ENCODE data around the gene LRRTM4.
"Not testable (repeated sequence)": the region's sequence is repeated elsewhere in the genome, so short reads cannot be mapped to it uniquely, and the experiment has no call there.

Gene LRRTM4

DNA sequence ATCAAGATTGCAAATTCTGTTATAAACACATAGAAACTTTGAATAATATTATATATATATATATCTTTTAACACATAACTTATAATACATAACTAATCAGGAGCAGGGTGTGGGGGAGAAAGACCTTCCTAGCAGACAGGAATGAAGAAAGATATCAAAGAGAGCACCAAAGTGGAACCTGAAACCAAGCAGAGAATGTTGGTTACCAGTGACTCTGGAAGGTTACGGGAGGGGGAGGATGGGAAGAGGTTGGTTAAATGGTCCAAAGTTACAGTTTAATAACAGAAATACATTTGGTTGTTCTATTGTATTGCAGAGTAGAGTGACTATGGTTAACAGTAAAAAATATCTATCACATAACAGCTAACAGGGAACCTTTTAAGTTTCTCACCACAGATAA, 366.7 kb downstream of the LRRTM4 start:
- Mint-ChIP-seq H3K27ac (no peak overlapping the region), H3K4me3 (no peak overlapping the region), H3K9me3 (peaks cover 41% of the 10 kb centered on the region), H3K4me1 (ENCODE audit: low read depth) (no peaks in the 10 kb centered on the region), H3K36me3 (ENCODE audit: low read depth) (no peaks in the 10 kb centered on the region), H3K27me3 (ENCODE audit: low read depth) (no peaks in the 10 kb centered on the region)
- DNase-seq (ENCODE audit: low spot score): no peak

DNA sequence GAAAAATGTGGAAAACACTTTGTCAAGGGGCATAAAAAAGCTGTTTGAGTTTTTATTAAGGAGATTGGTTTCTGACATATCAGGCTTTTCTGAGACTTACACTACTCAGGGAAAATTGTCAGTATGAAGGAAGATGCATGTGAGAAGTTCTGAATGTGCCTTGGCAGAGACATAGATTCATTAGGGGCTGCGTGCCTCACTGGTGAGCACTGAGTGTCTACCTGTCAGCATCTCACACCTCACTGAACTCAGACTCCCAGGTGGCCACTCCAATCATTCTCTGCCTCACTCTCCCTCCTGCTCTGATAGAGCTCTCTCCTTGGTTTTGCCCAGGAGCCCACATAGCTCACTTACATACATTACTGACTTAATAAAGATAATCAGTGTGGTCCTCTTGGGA, 372.6 kb downstream of the LRRTM4 start:
- peaks cover 52% of the 10 kb centered on the region for H3K9me3 Mint-ChIP-seq
- H3K36me3 Mint-ChIP-seq (ENCODE audit: low read depth): no peaks in the 10 kb centered on the region

DNA sequence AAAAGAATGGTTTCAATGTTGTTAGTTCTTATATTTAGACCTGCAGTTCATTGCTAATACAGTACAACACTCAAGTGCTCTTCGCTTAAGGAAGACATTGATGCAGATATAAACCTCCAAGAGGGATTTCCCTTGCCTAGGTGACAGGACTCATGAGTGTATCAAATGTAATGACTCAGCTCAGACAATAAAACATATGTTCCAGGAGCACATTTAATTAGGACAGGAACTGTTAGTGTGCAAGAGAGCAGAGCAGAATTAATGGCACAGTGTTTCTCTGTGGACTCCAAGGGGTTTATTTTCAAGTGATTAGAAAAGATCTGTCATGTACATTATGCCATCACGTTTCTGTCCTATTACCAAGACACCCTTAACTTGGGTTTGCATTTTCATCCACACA, 375.0 kb downstream of the LRRTM4 start:
- H3K27me3 Mint-ChIP-seq (ENCODE audit: low read depth): no peaks in the 10 kb centered on the region
- no peaks in the 10 kb centered on the region for H3K4me1 Mint-ChIP-seq (ENCODE audit: low read depth)
- DNase-seq (ENCODE audit: low spot score): no peak
- H3K36me3 Mint-ChIP-seq (ENCODE audit: low read depth): no peaks in the 10 kb centered on the region
- no peak overlapping the region for H3K4me3 Mint-ChIP-seq
- H3K27ac Mint-ChIP-seq: no peak overlapping the region
- peaks cover 55% of the 10 kb centered on the region for H3K9me3 Mint-ChIP-seq

More for the DNA sequence above, 372.6 kb downstream of the LRRTM4 start:
- no peaks in the 10 kb centered on the region for H3K27me3 Mint-ChIP-seq (ENCODE audit: low read depth)
- H3K27ac Mint-ChIP-seq: no peak overlapping the region
- H3K4me3 Mint-ChIP-seq: no peak overlapping the region
- no peak for DNase-seq (ENCODE audit: low spot score)
- H3K4me1 Mint-ChIP-seq (ENCODE audit: low read depth): no peaks in the 10 kb centered on the region

DNA sequence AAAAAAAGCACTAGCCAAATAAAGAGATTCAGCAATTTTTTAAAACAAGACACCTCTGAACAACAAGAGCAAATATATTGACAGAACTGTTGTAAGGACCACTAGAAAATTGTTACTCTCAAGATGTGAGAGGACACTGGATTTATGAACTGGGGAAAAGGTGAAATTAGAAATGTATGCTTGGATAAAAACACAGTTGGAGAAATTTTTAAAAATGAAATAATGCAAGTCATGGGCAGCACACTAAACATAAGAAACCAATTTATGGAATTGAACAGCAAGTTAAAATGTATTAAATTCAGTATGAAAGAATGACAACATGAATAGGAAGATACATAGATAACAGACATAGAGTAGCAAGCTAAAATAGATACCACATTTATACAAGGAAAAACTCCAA, 377.4 kb downstream of the LRRTM4 start:
- Mint-ChIP-seq H3K4me1 (ENCODE audit: low read depth) (no peaks in the 10 kb centered on the region), H3K27ac (no peak overlapping the region), H3K36me3 (ENCODE audit: low read depth) (no peaks in the 10 kb centered on the region), H3K27me3 (ENCODE audit: low read depth) (no peaks in the 10 kb centered on the region), H3K9me3 (peaks cover 45% of the 10 kb centered on the region), H3K4me3 (no peak overlapping the region)
- no peak for DNase-seq (ENCODE audit: low spot score)

DNA sequence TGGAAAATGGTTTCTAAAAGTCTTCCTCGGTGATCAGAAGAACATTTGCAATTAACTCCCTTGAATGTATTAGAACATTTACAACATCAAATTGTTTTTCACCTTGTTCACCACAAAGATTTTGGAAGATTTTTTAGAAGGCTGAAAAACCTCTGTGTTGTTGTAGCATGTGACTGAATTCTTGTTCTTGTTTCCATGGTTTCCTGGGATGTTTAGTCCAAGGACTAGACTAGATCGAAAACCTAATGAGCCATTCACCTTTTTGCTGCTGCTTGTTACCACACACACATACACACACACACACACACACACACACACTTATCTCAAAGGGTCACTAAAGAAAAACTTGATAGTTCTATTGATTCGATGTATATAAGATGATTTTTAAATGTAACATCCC, 380.0 kb downstream of the LRRTM4 start:
- no peak overlapping the region for H3K27ac Mint-ChIP-seq
- no peaks in the 10 kb centered on the region for H3K36me3 Mint-ChIP-seq (ENCODE audit: low read depth)
- no peak for DNase-seq (ENCODE audit: low spot score)
- no peak overlapping the region for H3K4me3 Mint-ChIP-seq
- no peaks in the 10 kb centered on the region for H3K27me3 Mint-ChIP-seq (ENCODE audit: low read depth)
- H3K9me3 Mint-ChIP-seq: peaks cover 52% of the 10 kb centered on the region
- H3K4me1 Mint-ChIP-seq (ENCODE audit: low read depth): no peaks in the 10 kb centered on the region

DNA sequence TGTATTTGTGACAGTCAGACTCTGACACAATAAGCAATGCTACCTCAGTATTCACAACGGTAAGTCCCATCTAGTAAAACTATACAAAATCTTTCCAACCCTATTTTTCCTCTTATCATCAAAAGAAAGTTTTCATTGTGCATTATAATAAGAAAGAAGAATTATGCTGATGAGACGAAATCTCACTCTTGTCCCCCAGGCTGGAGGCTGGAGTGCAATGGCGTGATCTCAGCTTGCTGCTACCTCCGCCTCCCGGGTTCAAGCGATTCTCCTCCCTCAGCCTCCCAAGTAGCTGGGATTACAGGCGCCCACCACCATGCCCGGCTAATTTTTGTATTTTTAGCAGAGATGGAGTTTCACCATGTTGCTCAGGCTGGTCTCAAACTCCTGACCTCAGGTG, 393.7 kb downstream of the LRRTM4 start:
- H3K27ac Mint-ChIP-seq; H3K36me3 Mint-ChIP-seq (ENCODE audit: low read depth); H3K4me1 Mint-ChIP-seq (ENCODE audit: low read depth); DNase-seq (ENCODE audit: low spot score); H3K27me3 Mint-ChIP-seq (ENCODE audit: low read depth); H3K4me3 Mint-ChIP-seq: not testable (repeated sequence)
- peaks cover 49% of the 10 kb centered on the region for H3K9me3 Mint-ChIP-seq

GRCh38 chr2:77127345-77127744, 394.8 kb downstream of the LRRTM4 start:
- no peak overlapping the region for H3K4me3 Mint-ChIP-seq
- H3K36me3 Mint-ChIP-seq (ENCODE audit: low read depth): no peaks in the 10 kb centered on the region
- no peak for DNase-seq (ENCODE audit: low spot score)
- H3K27me3 Mint-ChIP-seq (ENCODE audit: low read depth): no peaks in the 10 kb centered on the region
- peaks cover 51% of the 10 kb centered on the region for H3K9me3 Mint-ChIP-seq
- H3K4me1 Mint-ChIP-seq (ENCODE audit: low read depth): no peaks in the 10 kb centered on the region
- H3K27ac Mint-ChIP-seq: no peak overlapping the region

DNA sequence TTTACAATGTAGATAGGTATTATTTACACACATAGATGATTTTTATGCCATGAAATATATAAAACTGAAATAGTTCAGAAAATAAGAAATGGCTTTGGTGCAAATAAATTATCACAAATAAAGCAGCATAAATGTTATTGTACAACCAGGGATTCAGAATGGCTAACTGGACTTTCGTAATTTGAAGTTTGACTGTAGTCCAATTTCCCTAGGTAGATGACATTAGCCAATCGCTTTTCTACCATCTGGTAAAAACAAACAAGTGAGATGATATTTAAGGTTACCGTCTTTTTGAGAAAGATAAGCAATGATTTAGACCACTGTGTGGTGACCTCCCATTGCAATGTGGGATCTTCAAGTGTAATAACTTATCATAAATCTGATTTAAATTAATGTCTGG, 400.7 kb downstream of the LRRTM4 start:
- no peaks in the 10 kb centered on the region for H3K4me1 Mint-ChIP-seq (ENCODE audit: low read depth)
- H3K4me3 Mint-ChIP-seq: no peak overlapping the region
- H3K27me3 Mint-ChIP-seq (ENCODE audit: low read depth): no peaks in the 10 kb centered on the region

GRCh38 chr2:77119333-77119732, 402.8 kb downstream of the LRRTM4 start:
- Mint-ChIP-seq H3K4me1 (ENCODE audit: low read depth) (no peaks in the 10 kb centered on the region), H3K36me3 (ENCODE audit: low read depth) (no peaks in the 10 kb centered on the region), H3K27ac (no peak overlapping the region), H3K27me3 (ENCODE audit: low read depth) (no peaks in the 10 kb centered on the region), H3K4me3 (no peak overlapping the region), H3K9me3 (peaks cover 52% of the 10 kb centered on the region)
- DNase-seq (ENCODE audit: low spot score): no peak

More for the DNA sequence above, 400.7 kb downstream of the LRRTM4 start:
- peaks cover 46% of the 10 kb centered on the region for H3K9me3 Mint-ChIP-seq
- no peaks in the 10 kb centered on the region for H3K36me3 Mint-ChIP-seq (ENCODE audit: low read depth)
- no peak overlapping the region for H3K27ac Mint-ChIP-seq
- DNase-seq (ENCODE audit: low spot score): no peak

DNA sequence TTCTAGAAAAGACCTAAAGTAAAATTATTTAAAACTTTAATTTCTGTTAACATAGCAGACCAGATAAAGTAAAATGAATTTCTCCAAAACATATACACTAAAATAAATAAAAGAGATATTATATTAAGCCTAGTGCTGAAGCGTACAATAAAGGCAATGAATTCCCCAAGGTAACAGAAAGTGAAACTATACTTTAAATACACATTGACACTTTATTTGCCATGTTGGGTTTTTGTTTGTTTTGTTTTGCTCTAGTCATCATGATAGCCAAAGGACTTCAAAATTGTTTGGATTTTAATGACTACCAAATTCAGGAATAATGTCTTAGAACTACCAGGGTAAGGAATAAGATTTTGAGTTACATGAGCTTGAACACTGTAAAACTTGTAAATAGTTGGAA, 413.3 kb downstream of the LRRTM4 start:
- Mint-ChIP-seq H3K4me3 (no peak overlapping the region), H3K27me3 (ENCODE audit: low read depth) (no peaks in the 10 kb centered on the region), H3K9me3 (peaks cover 39% of the 10 kb centered on the region), H3K4me1 (ENCODE audit: low read depth) (no peaks in the 10 kb centered on the region), H3K36me3 (ENCODE audit: low read depth) (no peaks in the 10 kb centered on the region), H3K27ac (no peak overlapping the region)
- no peak for DNase-seq (ENCODE audit: low spot score)

- no peak for DNase-seq (ENCODE audit: low spot score)
- Mint-ChIP-seq H3K27me3 (ENCODE audit: low read depth) (no peaks in the 10 kb centered on the region), H3K4me1 (ENCODE audit: low read depth) (no peaks in the 10 kb centered on the region), H3K27ac (no peak overlapping the region), H3K36me3 (ENCODE audit: low read depth) (no peaks in the 10 kb centered on the region), H3K4me3 (no peak overlapping the region), H3K9me3 (peaks cover 35% of the 10 kb centered on the region)
These were observed 417.2 kb downstream of the LRRTM4 start for GRCh38 chr2:77105008-77105407.

GRCh38 chr2:77104554-77104953, 417.6 kb downstream of the LRRTM4 start:
- DNase-seq (ENCODE audit: low spot score): no peak
- Mint-ChIP-seq H3K4me1 (ENCODE audit: low read depth) (no peaks in the 10 kb centered on the region), H3K27ac (no peak overlapping the region), H3K36me3 (ENCODE audit: low read depth) (no peaks in the 10 kb centered on the region), H3K9me3 (peaks cover 37% of the 10 kb centered on the region), H3K4me3 (no peak overlapping the region), H3K27me3 (ENCODE audit: low read depth) (no peaks in the 10 kb centered on the region)

GRCh38 chr2:77102927-77103326, 419.2 kb downstream of the LRRTM4 start:
- Mint-ChIP-seq H3K36me3 (ENCODE audit: low read depth) (no peaks in the 10 kb centered on the region), H3K27me3 (ENCODE audit: low read depth) (no peaks in the 10 kb centered on the region), H3K4me1 (ENCODE audit: low read depth) (no peaks in the 10 kb centered on the region), H3K27ac (no peak overlapping the region), H3K4me3 (no peak overlapping the region), H3K9me3 (peaks cover 30% of the 10 kb centered on the region)
- no peak for DNase-seq (ENCODE audit: low spot score)

DNA sequence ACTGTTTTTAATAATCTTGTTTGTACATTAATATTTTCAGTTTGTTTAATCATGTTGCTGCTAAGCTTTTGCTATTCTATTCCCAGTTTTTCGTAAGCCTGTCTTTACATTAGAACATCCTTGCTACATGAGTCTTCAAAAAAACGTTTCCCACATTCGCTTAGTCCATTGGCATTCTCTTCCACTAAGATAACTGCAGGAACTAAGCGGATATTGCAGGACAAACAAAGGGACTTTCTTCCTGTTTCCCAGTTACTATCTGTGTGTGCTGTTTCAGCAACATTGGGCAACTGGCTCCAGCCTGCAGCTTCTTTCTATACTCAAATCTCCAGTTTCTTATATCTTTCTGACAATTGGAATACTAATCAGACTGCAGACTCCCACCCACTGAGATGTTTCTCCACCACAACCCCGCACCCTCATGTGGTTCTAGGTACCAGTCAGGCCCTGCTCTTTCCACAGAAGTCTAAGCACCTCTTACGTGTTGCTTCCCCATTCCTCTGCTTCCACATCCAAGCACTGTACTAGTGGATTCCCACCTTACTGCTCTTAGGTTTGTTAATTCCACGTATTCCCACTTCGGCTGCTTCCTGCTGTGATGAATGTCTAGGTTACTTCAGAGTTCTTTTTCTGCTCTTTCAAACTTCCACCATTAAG, 420.3 kb downstream of the LRRTM4 start:
- H3K27ac Mint-ChIP-seq: no peak overlapping the region
- no peaks in the 10 kb centered on the region for H3K4me1 Mint-ChIP-seq (ENCODE audit: low read depth)
- H3K27me3 Mint-ChIP-seq (ENCODE audit: low read depth): no peaks in the 10 kb centered on the region
- peaks cover 33% of the 10 kb centered on the region for H3K9me3 Mint-ChIP-seq
- no peak overlapping the region for H3K4me3 Mint-ChIP-seq
- no peaks in the 10 kb centered on the region for H3K36me3 Mint-ChIP-seq (ENCODE audit: low read depth)
- DNase-seq (ENCODE audit: low spot score): no peak

DNA sequence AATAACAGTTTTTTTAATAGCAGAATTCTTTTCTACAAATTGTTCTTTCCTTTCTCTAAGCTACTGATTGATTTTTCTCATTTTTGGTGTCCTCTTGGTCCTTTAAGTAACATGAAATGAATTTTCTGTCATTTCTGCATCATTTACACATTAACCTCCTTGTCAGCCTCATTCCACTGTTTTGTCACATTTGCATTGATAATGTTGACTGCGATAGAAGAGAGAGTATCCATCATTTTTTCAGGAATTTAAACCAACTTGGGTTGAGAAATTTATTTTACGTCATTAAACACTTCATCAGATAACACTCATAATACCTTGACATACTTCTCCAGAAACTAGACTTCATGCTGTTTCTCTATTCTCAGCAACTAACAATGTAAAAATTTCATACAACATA, 422.2 kb downstream of the LRRTM4 start:
- Mint-ChIP-seq H3K27ac (no peak overlapping the region), H3K36me3 (ENCODE audit: low read depth) (no peaks in the 10 kb centered on the region), H3K27me3 (ENCODE audit: low read depth) (no peaks in the 10 kb centered on the region), H3K9me3 (peaks cover 30% of the 10 kb centered on the region), H3K4me3 (no peak overlapping the region), H3K4me1 (ENCODE audit: low read depth) (no peaks in the 10 kb centered on the region)
- DNase-seq (ENCODE audit: low spot score): no peak
